GM04504 (cell line): ENCODE measurements around the gene OSBPL6.
"Not testable (repeated sequence)": the region's sequence is repeated elsewhere in the genome, so short reads cannot be mapped to it uniquely, and the experiment has no call there.

Experiments
- DNase-seq: peaks from one replicate; pipeline ENCODE4 v3.0.0-alpha.2; 2012; ENCODE audit warnings: low read depth

OSBPL6 gene

DNA sequence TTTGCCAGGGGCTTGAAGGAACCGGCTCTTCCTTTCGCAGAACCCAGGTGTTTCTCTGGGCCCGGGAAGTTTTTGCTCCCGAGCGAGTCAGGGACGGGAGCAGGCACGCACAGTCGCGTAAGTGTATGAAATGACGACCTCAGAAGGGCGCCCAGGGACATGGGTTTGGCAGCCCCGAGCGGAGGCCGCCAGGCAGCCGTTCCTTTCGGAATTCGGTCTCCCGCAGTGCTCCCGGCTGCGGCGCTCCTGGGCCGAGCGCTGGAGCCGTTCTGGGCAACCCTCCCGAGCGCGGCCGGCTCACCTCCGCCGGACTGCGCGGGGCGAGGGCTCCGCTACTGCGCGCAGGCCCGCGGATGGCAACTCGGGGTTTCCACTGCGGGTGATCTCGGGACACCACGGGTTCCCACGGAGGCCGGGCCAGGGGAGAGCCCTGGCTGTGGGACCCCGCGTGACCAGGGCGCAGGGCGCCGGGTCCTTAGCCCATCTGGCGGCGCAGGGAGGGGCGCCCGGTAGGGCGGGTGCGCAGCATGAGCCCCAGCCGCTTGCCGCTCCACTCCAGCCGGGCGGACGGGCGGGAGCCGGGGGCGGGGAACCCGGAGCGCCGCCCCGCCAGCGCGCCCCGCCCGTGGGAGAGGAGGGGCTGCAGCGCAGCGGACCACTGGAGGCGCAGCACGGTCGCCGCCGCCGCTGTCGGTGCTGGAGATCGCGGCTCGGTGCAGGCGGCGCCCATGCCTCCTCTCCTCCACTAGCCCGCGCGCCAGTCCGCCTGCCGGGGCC lies at the start of gene OSBPL6:
TSS of gene OSBPL6 (plus strand) at position 690 of the 777 bp plus-strand sequence. CDS start 111,673 bp downstream, outside the sequence.
- DNase-seq: peak; percentile 81

DNA sequence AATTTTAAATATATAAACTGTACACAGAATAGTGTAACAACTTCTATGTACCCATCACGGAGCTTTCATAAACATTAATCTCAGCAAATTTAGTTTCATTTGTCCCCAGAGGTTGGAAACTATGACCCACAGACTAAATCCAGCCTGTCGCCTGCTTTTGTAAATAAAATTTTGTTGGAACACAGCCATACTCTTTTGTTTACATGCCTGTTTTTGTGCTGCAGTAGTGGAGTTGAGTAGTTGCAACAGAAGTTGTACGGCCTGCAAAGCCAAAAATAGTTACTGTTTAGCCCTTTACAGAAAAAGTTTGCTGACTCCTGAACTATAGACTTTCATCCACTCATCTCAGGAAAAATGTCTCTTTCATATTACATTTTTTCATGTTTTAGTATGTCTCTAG lies 42.3 kb upstream of the OSBPL6 start:
- DNase-seq: no peak

DNA sequence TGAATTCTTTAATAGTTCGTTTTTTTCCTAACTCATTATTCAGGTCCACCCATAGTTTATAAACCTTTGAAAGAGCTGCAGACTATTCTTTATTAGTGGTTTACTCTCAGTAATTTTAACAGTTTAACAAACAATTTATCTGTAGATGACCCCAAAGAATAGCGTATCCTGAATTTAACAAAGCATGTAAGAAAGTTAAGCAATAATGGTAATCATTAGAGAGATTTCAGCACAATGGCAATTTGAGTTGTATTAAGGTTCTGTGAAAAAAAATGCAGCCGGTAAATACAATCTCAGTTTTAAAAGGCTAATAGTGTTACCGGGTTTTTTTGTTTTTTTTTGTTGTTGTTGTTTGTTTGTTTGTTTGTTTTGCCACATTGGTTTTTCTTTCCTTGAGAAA lies 41.8 kb upstream of the OSBPL6 start:
- DNase-seq: no peak

DNA sequence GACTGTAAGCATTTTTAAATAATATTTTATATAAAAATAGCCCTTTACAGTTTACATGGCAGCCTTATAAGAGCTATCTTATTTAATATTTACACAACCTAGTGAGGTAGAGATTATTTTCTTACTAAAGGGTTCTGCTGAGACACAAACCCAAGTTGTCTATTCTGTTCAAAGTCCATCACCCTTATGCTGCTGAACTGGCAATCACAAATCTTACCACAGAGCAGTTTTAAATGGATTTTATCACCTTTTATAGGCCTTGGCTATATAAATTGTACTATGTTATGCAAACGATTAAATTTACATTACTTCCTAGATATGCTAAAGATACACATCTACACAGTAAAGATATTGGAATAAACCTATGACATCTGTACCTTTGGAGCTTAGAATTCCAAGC lies 41.3 kb upstream of the OSBPL6 start:
- no peak for DNase-seq

DNA sequence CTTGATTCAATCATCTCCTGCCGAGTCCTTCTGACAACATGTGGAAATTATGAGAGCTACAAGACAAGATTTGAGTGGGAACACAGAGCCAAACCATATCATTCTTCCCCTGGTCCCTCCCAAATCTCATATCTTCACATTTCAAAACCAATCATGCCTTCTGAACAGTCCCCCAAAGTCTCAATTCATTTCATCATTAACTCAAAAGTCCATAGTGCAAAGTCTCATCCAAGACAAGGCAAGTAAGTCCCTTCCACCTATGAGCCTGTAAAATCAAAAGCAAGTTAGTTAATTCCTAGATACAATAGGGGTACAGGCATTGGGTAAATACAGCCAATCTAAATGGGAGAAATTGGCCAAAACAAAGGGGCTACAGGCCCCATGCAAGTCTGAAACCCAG lies 40.4 kb upstream of the OSBPL6 start:
- DNase-seq: not testable (repeated sequence)

DNA sequence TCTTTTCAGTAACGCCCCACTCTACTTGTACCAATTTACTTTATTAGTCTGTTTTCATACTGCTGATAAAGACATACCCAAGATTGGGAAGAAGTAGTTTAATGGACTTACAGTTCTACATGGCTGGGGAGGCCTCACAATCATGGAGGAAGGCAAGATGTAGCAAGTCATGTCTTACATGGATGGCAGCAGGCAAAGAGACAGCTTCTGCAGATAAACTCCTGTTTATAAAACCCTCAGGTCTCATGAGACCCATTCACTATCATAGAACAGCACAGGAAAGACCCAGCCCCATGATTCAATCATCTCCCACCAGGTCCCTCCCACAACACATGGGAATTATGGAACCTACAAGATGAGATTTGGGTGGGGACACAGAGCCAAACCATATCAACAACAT lies 38.8 kb upstream of the OSBPL6 start:
- no peak for DNase-seq

DNA sequence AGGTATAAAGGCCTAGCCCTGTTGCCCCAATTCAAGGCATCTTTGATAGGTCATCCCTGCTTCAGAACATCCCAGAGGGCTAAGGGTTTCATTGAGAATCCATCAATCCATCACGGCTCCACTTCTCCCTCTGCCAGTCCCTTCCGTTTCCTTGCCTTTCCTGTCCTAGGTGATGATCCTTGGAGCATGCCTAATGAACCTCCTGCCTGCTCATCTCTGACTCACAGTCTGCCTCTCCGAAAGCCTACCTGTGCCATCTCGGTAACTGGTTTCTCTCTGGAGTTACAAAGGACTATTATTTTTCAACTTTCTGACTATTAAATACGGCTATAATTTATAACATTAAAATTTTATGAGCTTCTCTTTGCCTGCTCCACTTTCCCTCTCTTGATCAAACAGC lies 36.7 kb upstream of the OSBPL6 start:
- DNase-seq: no peak

DNA sequence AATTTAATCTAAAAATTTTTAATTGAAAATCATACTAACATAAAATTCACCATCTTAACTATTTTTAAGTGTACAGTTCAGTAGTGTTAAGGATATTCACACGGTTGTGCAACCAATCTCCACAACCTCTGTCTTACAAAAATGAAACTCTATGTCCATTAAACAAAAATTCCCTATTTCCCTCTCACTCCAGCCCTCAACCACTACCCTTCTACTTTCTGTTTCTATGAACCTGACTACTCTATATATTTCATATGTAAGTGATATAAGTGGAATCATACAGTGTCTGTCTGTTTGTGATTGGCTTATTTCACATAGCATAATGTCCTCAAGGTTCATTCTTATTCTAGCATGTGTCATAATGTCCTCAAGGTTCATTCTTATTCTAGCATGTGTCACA lies 34.3 kb upstream of the OSBPL6 start:
- DNase-seq: no peak

DNA sequence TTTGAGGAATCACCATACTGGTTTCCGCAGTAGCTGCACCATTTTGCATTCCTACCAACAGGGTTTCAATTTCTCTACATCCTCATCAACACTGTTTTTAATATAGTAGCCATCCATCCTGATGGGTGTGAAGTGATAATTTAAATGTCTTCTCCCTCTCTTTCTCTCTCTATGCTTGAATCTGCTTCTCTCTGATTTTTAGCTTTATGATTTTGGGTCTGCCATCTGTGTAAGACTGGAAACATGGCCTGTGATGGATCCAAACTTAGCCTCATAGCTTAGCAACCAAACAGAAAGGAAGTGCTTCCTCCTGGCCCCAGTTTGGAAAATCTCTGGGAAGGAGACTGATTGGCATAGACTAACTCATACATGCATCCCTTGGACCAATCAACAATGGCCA lies 33.7 kb upstream of the OSBPL6 start:
- DNase-seq: no peak

DNA sequence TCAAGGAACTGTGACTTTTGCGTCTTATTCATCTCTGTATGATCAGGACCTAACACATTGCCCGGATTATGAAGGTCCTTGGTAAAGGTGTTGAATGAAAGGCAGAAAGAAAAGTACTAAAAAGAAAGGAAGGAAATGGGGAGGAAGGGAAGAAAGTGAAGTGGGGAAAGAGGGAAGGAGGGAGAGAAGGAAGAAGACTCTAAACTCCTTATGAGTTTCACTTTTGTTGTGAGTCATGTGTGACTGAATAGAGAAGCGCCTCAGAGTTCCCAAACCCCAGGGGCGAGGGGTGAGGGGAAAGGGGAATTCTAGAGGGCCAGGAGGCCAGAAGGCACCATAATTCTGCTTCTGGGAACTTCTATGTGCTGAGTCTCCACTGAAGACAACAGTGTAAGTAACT lies 30.9 kb upstream of the OSBPL6 start:
- DNase-seq: no peak

DNA sequence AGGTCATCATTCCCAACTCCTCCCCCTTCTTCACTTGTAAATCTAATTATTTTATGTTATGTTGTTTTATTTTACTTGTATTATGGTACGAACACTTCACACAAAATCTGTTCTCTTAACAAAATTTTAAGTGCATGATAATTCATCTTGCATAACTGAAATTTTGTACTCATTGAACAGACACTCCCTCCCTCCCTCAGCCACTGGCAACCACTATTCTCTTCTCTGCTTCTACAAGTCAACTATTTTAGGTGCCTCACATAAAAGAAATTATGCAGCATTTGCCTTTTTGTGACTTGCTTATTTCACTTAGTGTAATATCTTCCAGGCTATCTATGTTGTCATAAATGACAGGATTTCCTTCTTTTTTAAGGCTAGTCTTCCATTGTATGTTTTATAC lies 30.4 kb upstream of the OSBPL6 start:
- no peak for DNase-seq

DNA sequence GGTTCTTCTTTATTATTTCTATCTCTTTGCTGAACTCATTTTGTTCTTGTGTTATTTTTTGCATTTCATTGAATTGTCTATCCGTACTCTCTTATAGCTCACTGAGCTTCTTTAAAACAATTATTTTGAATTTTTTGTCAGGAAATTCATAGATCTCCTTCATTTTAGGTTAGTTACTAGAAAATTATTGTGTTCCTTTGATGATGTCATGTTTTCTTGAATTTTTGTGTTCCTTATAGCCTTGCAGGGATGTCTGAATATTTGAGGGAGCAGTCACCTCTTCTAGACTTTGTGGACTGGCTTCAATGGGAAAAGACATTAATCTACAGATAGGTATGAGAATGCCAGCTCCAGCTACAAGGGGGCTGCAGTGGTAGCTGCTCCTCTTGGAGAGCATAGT lies 20.7 kb upstream of the OSBPL6 start:
- no peak for DNase-seq

DNA sequence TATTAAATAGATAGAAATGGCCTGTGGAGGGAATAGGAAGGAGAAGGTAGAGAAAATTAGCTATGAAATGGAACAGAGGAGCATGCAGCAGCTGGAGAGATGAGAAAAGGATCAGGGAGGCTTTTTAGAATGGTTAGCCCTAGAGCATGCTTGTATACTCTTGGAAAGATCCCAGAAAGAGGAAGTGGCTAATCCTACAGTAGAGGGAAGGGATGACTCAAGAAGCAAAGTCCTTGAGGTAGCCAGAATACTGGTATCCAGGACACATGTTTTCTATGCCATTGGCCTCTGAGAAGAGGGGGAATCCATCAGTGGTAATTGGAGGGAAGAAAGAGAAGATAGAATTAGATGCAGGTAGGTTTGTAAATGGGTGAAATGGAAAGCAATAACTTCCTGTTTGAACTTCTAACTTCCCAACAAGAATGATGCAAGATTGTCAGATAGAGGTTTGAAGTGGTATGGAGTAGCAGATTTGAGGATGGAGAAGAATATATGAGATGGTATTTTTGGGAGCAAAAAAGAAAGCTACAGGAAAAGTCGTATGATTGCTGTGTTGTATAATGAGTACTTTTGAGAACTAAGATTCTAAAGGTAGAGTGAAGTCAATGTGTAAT lies 17.1 kb upstream of the OSBPL6 start:
- DNase-seq: peak; percentile 38

DNA sequence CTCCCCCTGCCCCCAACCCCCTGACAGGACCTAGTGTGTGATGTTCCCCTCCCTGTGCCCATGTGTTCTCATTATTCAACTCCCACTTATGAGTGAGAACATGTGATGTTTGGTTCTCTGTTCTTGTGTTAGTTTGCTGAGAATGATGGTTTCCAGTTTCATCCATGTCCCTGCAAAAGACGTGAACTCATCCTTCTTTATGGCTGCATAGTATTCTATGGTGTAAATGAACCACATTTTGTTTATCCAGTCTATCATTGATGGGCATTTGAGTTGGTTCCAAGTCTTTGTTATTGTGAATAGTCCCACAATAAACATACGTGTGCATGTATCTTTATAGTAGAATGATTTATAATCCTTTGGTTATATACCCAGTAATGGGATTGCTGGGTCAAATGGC lies 13.7 kb upstream of the OSBPL6 start:
- DNase-seq: not testable (repeated sequence)

DNA sequence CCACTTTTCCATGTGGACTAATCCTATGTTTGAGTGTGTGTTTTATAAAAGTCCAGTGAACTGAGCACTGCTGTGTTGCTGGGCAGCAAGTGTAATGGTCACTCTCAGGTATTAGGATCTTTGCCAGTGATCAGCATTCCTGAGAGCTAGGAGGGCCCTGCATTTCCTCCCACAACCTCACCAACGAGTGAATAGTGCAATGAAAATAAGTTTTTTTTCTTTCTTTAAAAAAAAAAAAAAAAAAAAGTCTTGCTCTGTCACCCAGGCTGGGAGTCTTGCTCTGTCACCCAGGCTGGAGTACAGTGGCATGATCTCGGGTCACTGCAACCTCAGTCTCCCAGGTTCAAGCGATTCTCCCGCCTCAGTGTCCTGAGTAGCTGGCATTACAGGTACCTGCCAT lies 6.5 kb upstream of the OSBPL6 start:
- DNase-seq: no peak

DNA sequence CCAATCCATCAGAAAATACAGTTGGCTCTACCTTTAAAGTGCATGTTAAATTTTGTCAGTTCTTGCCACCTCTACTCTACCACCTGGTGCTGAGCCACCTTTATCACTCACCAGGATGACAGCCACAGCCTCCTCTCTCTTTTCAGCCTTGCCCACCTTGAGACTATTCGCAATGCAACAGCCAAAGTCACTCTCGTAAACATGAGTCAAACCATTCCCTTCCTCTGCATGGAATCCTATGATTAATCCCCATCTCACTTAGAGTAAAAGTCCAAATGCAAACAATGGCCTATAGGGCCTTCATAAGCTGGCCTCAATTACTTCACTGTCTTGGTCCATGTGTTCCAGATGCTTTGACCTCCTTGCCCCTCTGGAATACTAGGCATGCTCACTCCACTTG lies 5.8 kb upstream of the OSBPL6 start:
- no peak for DNase-seq

DNA sequence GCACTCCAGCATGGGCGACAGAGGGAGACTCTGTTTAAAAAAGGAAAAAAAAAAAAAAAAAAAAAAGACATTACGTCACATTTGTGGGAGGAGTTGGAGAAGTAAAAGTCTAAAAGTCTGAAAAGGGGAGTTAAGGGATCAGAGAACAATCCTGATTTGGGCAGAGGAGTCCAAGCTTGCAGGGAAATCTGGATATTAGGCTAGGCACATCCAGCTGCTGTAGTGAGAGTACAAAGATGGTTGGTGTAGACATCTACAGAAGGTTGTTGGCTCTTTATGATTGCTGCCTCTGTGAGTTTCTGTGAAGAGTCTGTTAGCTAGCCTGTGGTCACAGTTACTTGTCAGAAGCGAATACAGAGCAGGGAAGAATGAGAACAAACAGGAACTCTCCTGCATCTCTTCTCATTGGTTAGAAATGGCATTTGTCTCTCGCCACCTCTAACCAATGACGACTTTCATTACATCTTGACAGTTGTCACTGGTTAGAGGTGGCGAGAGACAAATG lies 3.3 kb upstream of the OSBPL6 start:
- no peak for DNase-seq

DNA sequence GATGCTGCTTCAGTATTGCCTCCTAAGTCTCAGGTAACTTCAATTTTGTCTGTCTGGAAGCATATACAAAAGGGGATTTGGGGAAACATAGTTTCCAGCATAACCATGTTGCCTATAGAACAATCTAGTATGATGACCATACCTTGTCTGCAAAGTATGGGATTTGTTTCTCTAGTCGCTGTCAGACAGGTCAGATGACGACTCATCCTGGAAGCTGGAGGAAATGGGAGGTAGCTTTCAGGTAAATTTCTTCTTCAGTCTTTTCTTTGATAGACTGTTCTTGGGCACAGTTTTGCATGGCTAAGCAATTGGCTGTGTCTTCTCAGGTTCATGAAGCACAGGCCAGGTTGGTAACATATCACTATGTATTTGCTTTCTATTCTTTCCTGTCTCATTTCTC lies 2.8 kb upstream of the OSBPL6 start:
- no peak for DNase-seq

DNA sequence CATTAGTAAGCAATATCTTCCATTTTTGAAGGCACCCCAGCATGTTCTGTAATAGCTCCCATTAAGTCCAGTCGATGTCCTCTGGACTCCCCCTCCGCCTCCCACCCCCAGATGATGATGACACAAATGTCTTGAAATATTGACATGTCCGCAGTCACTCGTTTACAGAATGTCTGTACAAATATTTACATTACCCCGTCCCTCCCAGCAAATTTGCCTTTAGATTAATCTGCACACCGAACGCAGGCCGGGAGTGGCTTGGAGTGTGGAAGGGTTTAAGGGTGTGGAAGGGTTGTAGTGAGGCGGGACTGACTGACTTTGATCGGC lies 853 bp upstream of the OSBPL6 start:
- no peak for DNase-seq

DNA sequence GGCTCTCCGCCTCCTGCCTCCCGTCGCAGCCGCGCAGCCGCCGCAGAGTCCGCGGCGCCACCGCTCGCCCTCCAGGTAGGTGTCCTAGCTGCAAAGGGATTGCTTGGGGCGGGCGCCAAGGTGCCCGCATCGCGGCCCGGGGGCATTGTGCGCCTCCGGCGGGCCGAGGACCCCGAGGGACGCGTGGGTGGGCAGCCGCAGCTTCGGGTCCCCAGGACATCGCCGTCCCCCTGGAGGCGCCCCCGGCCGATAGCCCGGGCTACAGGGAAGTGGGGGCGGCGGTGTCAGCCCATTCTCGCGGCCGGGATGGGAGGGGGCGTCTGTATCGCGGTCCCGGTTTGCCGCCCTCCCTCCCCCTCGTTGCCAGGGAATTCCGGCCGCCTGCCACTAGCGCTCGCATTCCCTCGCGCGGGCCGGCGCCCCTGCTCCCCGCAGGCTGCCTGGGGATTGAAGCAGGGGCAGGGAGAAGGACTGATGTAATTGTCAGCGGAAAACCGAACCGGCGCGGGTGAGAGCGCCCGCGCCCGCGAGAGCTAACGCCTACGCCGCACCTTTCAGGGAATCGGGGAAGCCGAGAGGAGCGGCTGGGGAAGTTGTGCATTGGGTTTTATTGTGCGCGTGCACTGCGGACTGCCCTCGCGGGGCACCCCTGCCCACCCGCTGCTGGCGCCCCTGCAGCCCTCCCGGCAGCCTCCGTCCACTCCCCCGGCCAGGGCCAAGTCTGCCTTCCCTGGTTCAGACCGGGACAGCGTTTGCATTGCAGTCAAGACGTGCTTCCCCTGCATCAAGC lies 483 bp downstream of the OSBPL6 start:
- DNase-seq: peak; percentile 35

DNA sequence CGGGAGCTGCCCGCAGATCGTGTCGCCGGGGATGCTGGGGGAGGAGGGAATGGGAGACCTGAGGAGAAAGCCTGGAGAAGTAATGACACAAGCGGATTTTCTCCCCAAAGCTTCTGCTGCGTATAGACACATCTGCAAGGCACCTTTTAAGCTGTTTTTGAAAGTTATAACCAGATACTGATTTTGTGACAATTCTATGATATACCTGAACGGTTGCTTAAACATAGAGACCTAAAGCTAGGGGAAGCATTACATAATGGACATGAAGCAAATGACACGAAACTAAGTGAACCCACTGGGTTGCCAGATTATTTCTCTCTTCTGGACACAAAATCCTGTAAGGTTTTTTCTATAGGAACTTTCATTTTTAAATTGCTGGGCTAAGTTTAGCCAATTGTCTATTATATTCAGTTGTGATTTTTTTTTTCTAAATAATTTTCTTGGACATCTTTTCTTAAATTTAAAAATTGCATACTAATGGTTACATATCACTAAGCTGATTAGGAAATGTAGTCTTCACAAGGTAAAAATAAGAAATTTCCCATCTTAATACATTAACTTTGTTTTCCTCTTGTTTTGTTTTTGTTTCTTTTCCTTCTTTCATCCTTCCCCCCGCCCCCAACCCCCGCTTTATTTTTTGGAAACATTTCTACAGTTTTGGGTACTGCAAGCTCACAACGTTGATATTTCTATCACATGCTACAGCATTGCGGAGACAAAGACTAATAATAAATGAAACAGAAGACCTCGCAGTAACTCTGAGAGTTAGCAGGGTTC lies 1.3 kb downstream of the OSBPL6 start:
- no peak for DNase-seq

DNA sequence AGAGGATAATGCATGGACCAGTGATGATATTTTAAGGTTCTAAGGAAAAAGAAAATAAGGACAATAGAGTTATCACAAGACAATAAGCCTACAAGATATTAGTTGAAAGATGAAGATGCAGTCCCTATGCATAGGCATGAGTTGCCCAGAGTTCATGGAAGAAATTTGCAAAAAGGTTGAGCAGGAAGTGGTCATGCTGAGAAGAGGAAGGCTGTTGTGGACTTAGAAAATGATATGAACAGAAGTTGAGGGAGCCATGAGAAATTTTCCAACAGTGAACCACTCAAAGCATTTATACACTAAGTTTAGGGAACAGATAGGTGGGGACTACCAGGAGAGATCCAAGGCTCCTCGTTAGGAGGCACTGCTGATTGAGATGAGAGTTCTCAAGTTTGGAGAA lies 3.5 kb downstream of the OSBPL6 start:
- DNase-seq: no peak
